GM12878 (cell line): ENCODE measurements around the gene SVOP. TPM values are rescaled to one million over a fixed set of nuclear protein-coding genes. Genes with fewer than 3 reads are reported as not detected.

Source experiments
- ATAC-seq: fragments of 200-7000 bp; cut with Tn5 transposase; 3 replicates; pipeline ENCODE4 v1.9.1; 2020; ENCODE audit warnings: mild to moderate bottlenecking, moderate library complexity
- BruUV-seq: library from RNA; stranded (reverse); fragments of 400-500 nt; replicated peaks from 2 replicates; lab custom pipeline; 2021; lab: Mats Ljungman, UMichigan
- CTCF ChIA-PET: fragments of 300-600 bp; sonication (Branson Sonifier 250); formaldehyde crosslinking; extraction: SDS; loops from one replicate; lab custom pipeline; 2021; ENCODE audit warnings: inconsistent platforms; lab: Yijun Ruan, JAX
- POLR2A ChIA-PET: fragments of 350-600 bp; formaldehyde crosslinking; extraction: SDS; loops from one replicate; lab custom pipeline; 2021; ENCODE audit warnings: inconsistent platforms; lab: Charles Lee
- RAD21 ChIA-PET: fragments of 300-600 bp; sonication (Branson Sonifier 250); formaldehyde crosslinking; loops from one replicate; lab custom pipeline; 2023; ENCODE audit warnings: antibody characterized with exemption; ENCODE audit not compliant: unreplicated experiment; lab: Charles Lee
- SMC1A ChIA-PET: fragments of 300-600 bp; sonication (Branson Sonifier 250); formaldehyde crosslinking; loops from one replicate; lab custom pipeline; 2023; ENCODE audit not compliant: unreplicated experiment, uncharacterized antibody; lab: Charles Lee
- DNase-seq: peaks from one replicate; pipeline ENCODE4 v3.0.0-alpha.2; 2011; ENCODE audit warnings: low read depth, low spot score
- FAIRE-seq: peaks from 3 replicates; lab custom pipeline; 2011; peaks lifted over from hg19 to GRCh38; lab: Jason Lieb, UNC
- H2AFZ ChIP-seq: 2 replicates; pipeline ENCODE4 v1.6.0; 2011; ENCODE audit warnings: low read depth, low read length, control low read depth; ENCODE audit not compliant: control insufficient read depth
- H3K27ac ChIP-seq: 2 replicates; pipeline ENCODE4 v1.5.1; 2011; ENCODE audit warnings: control low read depth; ENCODE audit not compliant: control insufficient read depth, insufficient read depth
- H3K27me3 ChIP-seq, 2 experiments: replicated peaks in 1 of 2; 2 replicates each; pipeline versions ENCODE4 v1.6.0 to v1.6.1; 2011; ENCODE audit warnings: low read length in 1 of 2; ENCODE audit not compliant: control insufficient read depth in 2 of 2, insufficient read depth in 2 of 2
- H3K36me3 ChIP-seq, 2 experiments: 2 replicates each; pipeline ENCODE4 v1.5.1; 2011; ENCODE audit warnings: low read length in 1 of 2; ENCODE audit not compliant: control insufficient read depth in 2 of 2, insufficient read depth in 2 of 2
- H3K4me1 ChIP-seq: 2 replicates; pipeline ENCODE4 v1.6.1; 2011; ENCODE audit warnings: mild to moderate bottlenecking, low read length, moderate library complexity, mixed read lengths; ENCODE audit not compliant: control insufficient read depth, insufficient read depth
- H3K4me2 ChIP-seq: 2 replicates; pipeline ENCODE4 v1.6.0; 2011; ENCODE audit warnings: control low read depth; ENCODE audit not compliant: control insufficient read depth, insufficient read depth
- H3K4me3 ChIP-seq: fragments of 200-600 bp; sonication (generic); 2 replicates; pipeline ENCODE4 v1.5.1; 2016
- H3K79me2 ChIP-seq: 2 replicates; pipeline ENCODE4 v1.6.0; 2011; ENCODE audit warnings: low read length; ENCODE audit not compliant: control insufficient read depth, insufficient read depth
- H3K9ac ChIP-seq: 2 replicates; pipeline ENCODE4 v1.8.0; 2011; ENCODE audit warnings: low read length, control low read depth, mixed read lengths; ENCODE audit not compliant: control insufficient read depth, insufficient read depth
- H3K9me3 ChIP-seq: replicated peaks from 3 replicates; pipeline ENCODE4 v1.5.1; 2011; ENCODE audit warnings: mild to moderate bottlenecking, low read length; ENCODE audit not compliant: control insufficient read depth, insufficient read depth
- H4K20me1 ChIP-seq: 2 replicates; pipeline ENCODE4 v1.6.0; 2011; ENCODE audit not compliant: control insufficient read depth, insufficient read depth
- CREB1 ChIP-seq: IDR thresholded peaks from 2 replicates; pipeline ENCODE4 v1.6.1; 2012; ENCODE audit warnings: low read depth, mild to moderate bottlenecking, inconsistent platforms
- CTCF ChIP-seq, 3 experiments: IDR thresholded peaks in 2 of 3; conservative IDR thresholded peaks in 1 of 3; 2 replicates each; pipeline ENCODE4 v1.5.1; 2011; ENCODE audit warnings: low read depth in 3 of 3, low read length in 3 of 3, mild to moderate bottlenecking in 3 of 3, control low read depth in 2 of 3, moderate library complexity in 2 of 3, inconsistent platforms in 1 of 3, mixed read lengths in 1 of 3; ENCODE audit not compliant: control insufficient read depth in 2 of 3, insufficient read depth in 1 of 3; ENCODE audit errors: extremely low read depth in 1 of 3
- FOS ChIP-seq: IDR thresholded peaks from 3 replicates; pipeline ENCODE4 v1.6.1; 2011; ENCODE audit warnings: borderline replicate concordance; ENCODE audit not compliant: insufficient read length; ENCODE audit errors: extremely low read depth
- FOXK2 ChIP-seq: fragments of 450-650 bp; IDR thresholded peaks from 2 replicates; pipeline ENCODE4 v1.6.1; 2017; ENCODE audit warnings: mild to moderate bottlenecking, moderate library complexity
- IRF5 ChIP-seq: fragments of 450-650 bp; IDR thresholded peaks from 2 replicates; pipeline ENCODE4 v1.6.1; 2017; ENCODE audit warnings: borderline replicate concordance
- JUND ChIP-seq: IDR thresholded peaks from 2 replicates; pipeline ENCODE4 v1.6.1; 2012; ENCODE audit warnings: low read depth, mild to moderate bottlenecking, low read length, improper control_type of control experiment, moderate library complexity
- KAT2A ChIP-seq: conservative IDR thresholded peaks from 2 replicates; pipeline ENCODE4 v1.6.1; 2011; ENCODE audit warnings: low read depth, low read length; ENCODE audit not compliant: control insufficient read depth
- MYB ChIP-seq: fragments of 150-350 bp; IDR thresholded peaks from 2 replicates; pipeline ENCODE4 v1.6.1; 2014; ENCODE audit warnings: mild to moderate bottlenecking, low read depth, low read length, borderline replicate concordance
- NFYB ChIP-seq: IDR thresholded peaks from 2 replicates; pipeline ENCODE4 v1.6.1; 2011; ENCODE audit warnings: low read depth, mild to moderate bottlenecking, low read length, improper control_type of control experiment, moderate library complexity; ENCODE audit not compliant: insufficient read depth
- RBBP5 ChIP-seq: fragments of 200-600 bp; sonication (generic); conservative IDR thresholded peaks from 2 replicates; pipeline ENCODE4 v1.6.1; 2016
- SMAD1 ChIP-seq: fragments of 450-650 bp; IDR thresholded peaks from 2 replicates; pipeline ENCODE4 v1.6.1; 2018; ENCODE audit warnings: mild to moderate bottlenecking, low read depth; ENCODE audit not compliant: partially characterized antibody
- TCF7 ChIP-seq: IDR thresholded peaks from 2 replicates; pipeline ENCODE4 v1.6.1; 2014; ENCODE audit warnings: antibody characterized with exemption, borderline replicate concordance
- ZBTB11 ChIP-seq: fragments of 450-650 bp; formaldehyde crosslinking; IDR thresholded peaks from 2 replicates; pipeline ENCODE4 v1.5.0; 2022; ENCODE audit warnings: mild to moderate bottlenecking, missing genetic modification characterization
- WGBS: methylation state at CpG from one replicate; pipeline ENCODE4 v1.1.6; 2016; ENCODE audit warnings: low lambda C conversion rate; ENCODE audit not compliant: insufficient replicate concordance, insufficient coverage; ENCODE audit errors: missing lambda C conversion rate; 5-methylcytosine and 5-hydroxymethylcytosine counted together
- in situ Hi-C: fragments of 300-500 bp; cut with MboI; formaldehyde crosslinking; loops from 9 replicates; pipeline ENCODE4 v1.14.3; 2018; ENCODE audit warnings: mixed read lengths
- intact Hi-C: fragments of 100-400 bp; cut with micrococcal nuclease; formaldehyde crosslinking; loops from one replicate; pipeline ENCODE4 v1.14.2; 2022; ENCODE audit not compliant: unreplicated experiment
- polyA plus RNA-seq, 11 experiments: library from polyadenylated mRNA; depleted of rRNA in 4 of 11; unstranded in 6 of 11; stranded (reverse) in 5 of 11; fragments of >200 nt; fragmentation: Nextera tagmentation in 4 of 11; fragmentation: Illumina TruSeq in 1 of 11; extraction: Ambion mirVana in 4 of 11; extraction: Trizol in 1 of 11; gene quantifications; 1 replicate in 1 of 11; 2 replicates in 10 of 11; pipeline versions ENCODE4 v1.2.1 to v1.2.3, GENCODE V29; 2011 to 2016; ENCODE audit warnings: inconsistent platforms in 2 of 11, missing spikeins in 2 of 11, low read depth in 1 of 11
- total RNA-seq, 4 experiments: library from RNA; depleted of rRNA in 3 of 4; stranded (reverse); fragments of >200 nt in 3 of 4; fragmentation: Illumina TruSeq in 1 of 4; extraction: Trizol in 1 of 4; gene quantifications; 2 replicates each; pipeline versions ENCODE4 v1.2.1 to v1.2.3, GENCODE V29; 2013 to 2021

SVOP gene
- total and polyA plus RNA-seq, 10 of the 15 experiments (the other 5 are each of a cell fraction or from before 2014, with no cell fraction given) = under 0.01 TPM; not detected in 9

- H3K9me3 ChIP-seq = no peaks in the 10 kb centered on the region
- no peak for FAIRE-seq
- BruUV-seq = no TSS peak
Observed at GRCh38 chr12:108965886-108966285, 55.0 kb downstream of the SVOP start.

More at GRCh38 chr12:108965886-108966285, 55.0 kb downstream of the SVOP start:
- Histone ChIP-seq H3K9ac (no peak overlapping the region), H3K4me2 (no peak overlapping the region), H2AFZ (no peak overlapping the region), H4K20me1 (no peaks in the 10 kb centered on the region), H3K36me3 (no peaks in the 10 kb centered on the region), H3K27ac (no peak overlapping the region), H3K4me3 (no peak overlapping the region), H3K4me1 (no peaks in the 10 kb centered on the region), H3K79me2 (no peaks in the 10 kb centered on the region), H3K27me3 (no peaks in the 10 kb centered on the region)
- ChIA-PET SMC1A (interaction anchor here (1.0 to 1.8 kb wide), 3 partner anchors 15 to 144 kb away, joined by 3 to 10 read pairs (median 3); no protein-coding TSS in a partner anchor), POLR2A (no interaction called here), RAD21 (no interaction called here), CTCF (interaction anchor here (1.1 to 1.8 kb wide), 3 partner anchors 12 to 15 kb away, joined by 4 to 6 read pairs (median 5); no protein-coding TSS in a partner anchor)
- TF ChIP-seq KAT2A (no peak), TCF7 (no peak), MYB (no peak), JUND (no peak), NFYB (no peak), ZBTB11 (no peak), FOXK2 (no peak), FOS (no peak), IRF5 (no peak), RBBP5 (no peak), SMAD1 (no peak), CTCF (IDR thresholded peaks at IDR 0.05 in 2 of 3, conservative IDR thresholded peaks at IDR 0.05 in 1 of 3; ENCODE audit: control insufficient read depth in 2 of 3, extremely low read depth in 1 of 3, insufficient read depth in 1 of 3, low read depth in 3 of 3, low read length in 3 of 3) (no peak), CREB1 (no peak)
- ATAC-seq (no peak), DNase-seq (no peak)
- in situ Hi-C loops = no loop called here
- intact Hi-C loops = loop anchor here (5.0 kb wide), 1 partner anchor 126 kb away; the partner anchor contains the start of gene ALKBH2
- 88% methylated on average over 1 of the region's 1 CpG for WGBS
